ENCODE data around the gene ZDHHC24.
A peak's percentile ranks its signal among the peaks of the same experiment; 100 is the strongest.
"Not testable (repeated sequence)": the region's sequence is repeated elsewhere in the genome, so short reads cannot be mapped to it uniquely, and the experiment has no call there.

Gene ZDHHC24

GRCh38 chr11:66543263-66544107 lies 2.4 kb downstream of the ZDHHC24 start:
- no peak for DNase-seq

- DNase-seq = no peak
These were observed 3.5 kb downstream of the ZDHHC24 start for GRCh38 chr11:66542362-66542761.

DNA sequence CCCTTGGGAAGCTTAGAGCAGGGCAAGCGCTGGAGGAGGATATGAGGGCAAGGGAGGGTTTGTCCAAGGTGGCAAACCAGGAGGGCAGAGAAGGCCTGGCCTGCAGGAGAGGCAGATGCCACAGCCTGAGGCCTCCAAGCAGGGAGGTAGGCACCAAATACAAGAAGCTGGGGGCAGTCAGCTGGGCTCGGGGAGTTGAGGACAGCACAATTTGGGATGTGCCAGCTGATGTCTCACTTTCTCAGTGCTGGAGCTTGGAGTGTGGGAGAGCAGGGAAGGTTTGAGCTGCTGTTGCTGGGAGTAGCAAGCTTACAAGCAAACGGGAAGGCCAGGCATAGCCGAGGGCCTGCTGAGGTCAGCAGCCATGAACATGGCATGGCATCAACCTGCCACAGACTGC lies 4.0 kb downstream of the ZDHHC24 start:
- no peak for DNase-seq

DNA sequence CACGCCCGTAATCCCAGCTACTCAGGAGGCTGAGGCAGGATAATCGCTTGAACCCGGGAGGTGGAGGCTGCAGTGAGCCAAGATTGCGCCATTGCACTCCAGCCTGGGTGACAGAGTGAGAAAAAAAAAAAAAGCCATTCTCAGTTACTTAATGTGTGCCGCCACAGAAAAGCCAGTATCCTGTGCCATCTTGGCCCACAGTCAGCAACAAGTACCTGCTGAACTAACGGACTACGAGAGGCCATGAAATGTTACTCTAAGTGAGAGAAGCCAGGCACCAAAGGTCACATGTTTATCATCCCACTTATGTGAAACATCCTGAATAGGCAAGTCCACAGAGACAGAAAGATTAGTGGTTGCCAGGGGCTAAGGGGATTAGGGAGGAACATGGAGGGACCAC lies 5.2 kb downstream of the ZDHHC24 start:
- DNase-seq = not testable (repeated sequence)

DNA sequence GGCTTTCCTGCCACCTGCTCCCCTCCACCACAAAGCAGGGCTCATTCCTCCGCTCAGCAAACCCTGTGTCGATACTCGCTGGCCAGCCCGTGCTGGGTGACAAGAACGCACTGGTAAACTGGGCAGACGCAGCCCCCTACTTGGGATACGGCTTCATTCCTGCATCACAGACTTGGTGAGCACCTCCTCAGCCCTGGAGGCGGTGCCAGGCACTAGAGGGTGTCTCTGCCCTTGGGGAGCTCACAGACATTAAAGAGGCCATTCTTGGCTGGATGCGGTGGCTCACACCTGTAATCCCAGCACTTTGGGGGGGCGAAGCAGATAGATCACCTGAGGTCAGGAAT lies 6.0 kb downstream of the ZDHHC24 start:
- DNase-seq = no peak

GRCh38 chr11:66539170-66539869 lies 6.5 kb downstream of the ZDHHC24 start:
- no peak for DNase-seq

GRCh38 chr11:66532784-66533183 lies 13.1 kb downstream of the ZDHHC24 start:
- DNase-seq = no peak

DNA sequence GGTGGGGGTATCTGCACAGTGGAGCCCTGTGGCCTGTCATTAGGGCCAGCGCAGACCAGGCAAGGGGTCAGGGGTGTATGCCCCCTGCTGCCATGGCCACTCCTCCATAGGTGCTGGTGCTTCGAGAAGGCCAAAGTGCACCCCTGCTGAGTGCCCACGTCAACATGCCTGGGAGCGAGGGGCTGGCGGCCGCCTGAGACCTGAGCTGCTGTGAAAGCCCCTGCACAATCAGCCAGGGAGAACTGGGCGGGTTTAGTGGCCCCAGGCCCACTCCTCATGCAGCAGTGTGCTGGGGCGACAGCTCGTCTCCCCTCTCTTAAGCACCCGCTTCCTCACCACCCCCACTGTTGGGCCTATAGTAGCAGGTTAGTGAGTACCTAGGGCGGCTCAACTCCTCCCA lies 14.0 kb downstream of the ZDHHC24 start:
- DNase-seq = no peak

DNA sequence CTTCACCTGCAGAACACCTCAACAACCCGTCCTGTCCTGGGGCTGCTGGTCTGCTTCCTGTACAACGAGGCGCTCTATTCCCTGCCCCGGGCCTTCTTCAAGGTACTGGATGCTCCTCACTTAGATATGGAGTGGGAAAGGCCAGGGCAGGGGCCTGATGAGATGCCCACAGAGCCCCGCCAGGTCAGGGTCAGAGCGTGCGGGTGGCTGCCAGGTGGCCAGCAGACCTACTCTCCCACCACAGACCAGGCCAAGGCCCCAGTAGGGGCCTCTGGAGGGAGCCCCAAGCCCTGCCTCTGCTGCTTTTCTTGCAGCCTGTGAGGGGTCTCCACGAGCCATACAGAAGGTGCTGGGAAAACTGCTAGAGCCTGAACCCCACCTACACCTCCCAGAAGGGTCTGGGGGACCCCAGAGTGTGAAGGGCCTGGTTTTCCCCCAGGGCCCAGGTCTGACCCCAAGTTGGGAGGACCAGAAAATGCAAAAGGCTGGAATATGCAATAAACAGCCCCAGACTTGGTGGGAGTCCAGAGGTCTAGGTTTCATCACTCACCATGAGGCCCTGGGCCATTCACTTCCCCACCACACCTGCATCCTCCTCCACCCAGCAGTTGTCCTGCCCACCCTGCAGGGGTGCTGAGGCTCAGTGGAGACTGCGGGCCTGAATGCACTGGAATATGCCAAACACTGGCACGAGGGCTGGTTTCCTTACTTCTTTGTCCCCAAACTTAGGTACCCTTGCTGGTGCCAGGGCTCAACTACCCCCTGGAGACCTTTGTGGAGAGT lies 14.7 kb downstream of the ZDHHC24 start:
- no peak for DNase-seq

- DNase-seq = no peak
These were observed 16.2 kb downstream of the ZDHHC24 start for GRCh38 chr11:66529655-66530054.

- DNase-seq = no peak
These were observed 16.8 kb downstream of the ZDHHC24 start for GRCh38 chr11:66529069-66529468.

- no peak for DNase-seq
These were observed 21.4 kb downstream of the ZDHHC24 start for GRCh38 chr11:66524304-66525040.

- no peak for DNase-seq
These were observed 22.2 kb downstream of the ZDHHC24 start for GRCh38 chr11:66523611-66524010.

- DNase-seq = no peak
These were observed 34.9 kb downstream of the ZDHHC24 start for GRCh38 chr11:66510990-66511339.

DNA sequence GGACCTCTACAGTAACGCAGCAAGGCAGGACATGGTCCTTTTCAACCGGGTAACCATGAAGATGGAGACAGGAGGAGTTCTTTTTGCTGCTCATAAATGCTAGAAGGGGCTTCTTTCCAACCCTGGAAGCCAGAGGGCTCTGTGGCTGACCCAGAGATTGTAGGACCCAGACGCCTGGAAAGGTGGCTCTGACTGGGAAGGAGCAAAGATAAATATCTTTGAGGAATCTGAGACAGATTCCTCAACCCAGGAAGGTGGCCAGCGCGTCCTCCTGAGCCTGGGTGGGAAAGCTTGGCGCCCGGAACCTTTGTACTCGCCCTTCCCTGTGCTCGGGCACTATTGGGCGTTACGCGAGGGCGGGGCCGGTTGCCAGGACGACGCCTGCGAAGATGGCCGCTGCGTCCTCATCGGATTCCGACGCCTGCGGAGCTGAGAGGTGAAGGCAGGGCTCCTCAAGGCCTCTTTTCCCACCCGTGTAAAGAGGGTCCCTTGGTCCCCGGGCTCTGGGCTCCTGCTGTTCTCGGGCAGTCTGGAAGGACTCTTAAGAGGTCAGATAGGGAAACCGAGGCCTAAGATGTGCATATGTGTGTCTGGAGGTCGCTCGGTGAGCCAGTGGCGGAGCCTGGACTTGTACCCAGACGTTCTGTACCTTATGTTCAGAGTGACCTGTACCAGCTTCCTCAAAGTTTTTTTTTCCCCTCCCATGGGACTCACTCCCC lies 35.4 kb downstream of the ZDHHC24 start, which contains the start of gene BBS1:
Gene BBS1, plus strand, starts transcription at position 365 of the 719 bp plus-strand sequence. Its CDS starts 25 bp downstream, at position 390.
- DNase-seq = peak; percentile 57

DNA sequence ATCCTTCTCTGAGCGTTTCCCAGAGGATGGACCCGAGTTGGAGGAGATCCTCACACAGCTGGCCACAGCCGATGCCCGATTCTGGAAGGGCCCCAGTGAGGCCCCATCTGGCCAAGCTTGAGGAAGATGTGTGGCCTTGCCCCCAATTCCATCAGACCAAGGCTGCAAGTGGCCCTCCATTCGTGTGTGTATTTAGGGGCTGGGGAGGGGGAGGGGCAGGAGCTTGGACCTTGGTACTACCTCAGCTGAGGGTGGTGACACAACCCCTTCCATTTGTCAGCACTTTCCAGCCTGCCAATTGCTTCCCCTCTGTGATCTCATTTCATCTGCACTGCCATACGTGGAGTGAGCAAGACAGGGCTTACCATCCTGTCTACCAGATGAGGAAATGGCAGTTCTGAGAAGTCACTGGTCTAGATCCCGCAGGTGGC lies 36.7 kb downstream of the ZDHHC24 start:
- no peak for DNase-seq

DNA sequence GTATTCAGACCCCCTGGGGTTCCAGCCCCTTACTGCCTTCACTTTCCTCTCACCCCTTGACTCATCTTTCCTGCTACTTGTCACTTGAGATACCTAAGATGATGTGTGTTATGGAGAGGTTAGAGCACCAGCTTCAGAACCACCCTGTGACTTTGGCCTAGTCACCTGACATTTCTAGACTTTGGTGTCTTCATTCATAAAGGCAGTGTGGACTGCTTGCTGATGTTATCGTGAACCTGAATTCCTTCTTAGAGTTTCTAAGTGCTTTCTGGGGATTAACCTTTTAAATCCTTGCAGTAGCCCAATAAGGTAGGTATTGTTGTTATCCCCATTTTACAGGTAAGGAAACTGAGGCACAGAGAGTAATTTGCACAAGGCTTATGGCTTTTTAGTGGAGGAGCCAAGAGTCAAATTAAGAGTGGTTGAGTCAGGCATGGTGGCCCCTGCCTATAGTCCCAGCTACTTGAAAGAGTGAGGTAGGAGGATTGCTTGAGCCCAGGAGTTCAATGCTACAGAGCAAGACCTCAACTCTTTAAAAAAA lies 40.5 kb downstream of the ZDHHC24 start:
- no peak for DNase-seq

- DNase-seq = no peak
These were observed 47.3 kb downstream of the ZDHHC24 start for GRCh38 chr11:66498506-66498905.

DNA sequence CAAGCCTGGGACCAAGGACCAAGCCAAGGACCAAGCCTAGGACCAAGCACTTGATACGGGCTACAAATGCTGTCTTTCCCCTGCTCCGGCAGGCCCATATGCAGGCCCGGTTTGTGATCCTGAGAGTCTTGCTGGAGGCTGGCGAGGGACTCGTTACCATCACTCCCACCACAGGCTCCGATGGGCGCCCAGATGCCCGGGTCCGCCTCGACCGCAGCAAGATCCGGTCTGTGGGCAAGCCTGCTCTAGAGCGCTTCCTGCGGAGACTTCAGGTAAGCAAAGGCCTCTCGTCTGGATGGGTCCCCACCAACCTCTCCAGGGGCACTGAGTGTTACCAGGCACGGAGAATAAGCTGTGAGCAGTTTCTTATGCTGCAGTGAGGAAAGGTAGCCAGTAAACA lies 48.6 kb downstream of the ZDHHC24 start:
- DNase-seq = no peak

- DNase-seq = no peak
These were observed 50.4 kb downstream of the ZDHHC24 start for GRCh38 chr11:66495401-66495854.

DNA sequence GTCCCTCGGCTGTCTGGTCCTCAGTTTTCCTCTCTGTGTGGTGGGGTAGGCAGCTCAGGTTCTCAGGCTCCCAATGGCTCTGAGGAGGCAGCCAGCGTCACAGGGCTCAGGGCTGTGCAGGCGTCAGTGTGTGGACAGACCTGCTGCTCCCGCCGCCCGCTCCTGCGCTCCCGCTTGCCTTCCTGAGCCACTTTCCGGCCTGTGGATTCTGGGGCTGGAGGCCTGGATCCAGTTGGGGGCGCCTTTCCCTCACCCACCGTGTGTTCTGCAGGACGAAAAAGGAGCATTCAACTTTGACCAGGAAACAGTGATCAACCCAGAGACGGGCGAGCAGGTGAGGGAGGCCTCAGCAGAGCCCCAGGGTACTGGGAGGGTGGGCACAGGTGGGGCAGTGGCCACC lies 50.9 kb downstream of the ZDHHC24 start:
- DNase-seq = no peak

DNA sequence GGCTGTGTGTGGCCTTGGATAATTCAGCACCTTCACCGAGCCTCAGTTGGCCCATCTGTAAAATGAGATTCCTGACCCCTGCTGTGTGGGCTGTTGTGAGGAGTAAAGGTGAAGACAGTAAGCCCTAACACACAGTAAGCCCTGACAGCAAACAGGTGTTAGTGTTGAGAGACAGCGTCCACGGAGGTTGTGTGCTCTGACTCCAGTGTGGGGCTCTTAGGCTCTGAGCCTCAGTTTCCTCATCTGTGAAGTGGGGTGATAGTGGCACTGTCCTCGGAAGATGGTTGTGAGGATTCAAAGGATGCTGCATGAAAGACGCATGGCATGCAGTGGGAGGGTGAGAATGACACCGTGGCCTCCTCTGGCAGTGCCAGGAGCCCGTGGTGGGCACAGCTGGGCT lies 51.4 kb downstream of the ZDHHC24 start:
- no peak for DNase-seq

Measured in NK-92 treated with Interleukin-12 subunit alpha and Interleukin-12 subunit beta, amount 100 ng/mL, for 24 hours (cell line).